Measurements from ENCODE around the gene CAPN15. TPM values are rescaled to one million over a fixed set of nuclear protein-coding genes. Genes with fewer than 3 reads are reported as not detected.

The CAPN15 gene
- total RNA-seq, 2 donors from 2014 or later = 61.1 to 117 TPM

DNA sequence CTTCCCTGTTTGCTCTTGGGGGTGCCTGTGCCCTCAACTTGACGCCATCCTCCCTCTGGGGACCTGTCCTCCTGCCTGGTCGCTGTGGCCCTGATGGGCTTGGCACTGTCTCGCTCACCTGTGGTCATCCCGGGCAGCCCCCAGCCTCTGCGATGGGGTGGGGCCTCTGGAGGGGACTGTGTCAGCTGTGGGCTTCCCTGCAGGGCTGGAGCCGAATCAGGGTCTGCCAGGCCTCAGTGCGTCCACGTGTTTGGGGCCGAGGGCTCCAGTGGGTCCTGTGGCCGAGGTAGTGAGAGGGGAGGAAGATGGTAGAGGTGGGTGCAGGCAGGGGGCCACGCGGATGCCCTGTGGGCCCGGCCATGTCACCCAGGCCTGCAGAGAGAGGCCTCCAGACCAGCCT lies 50.3 kb downstream of the CAPN15 start:
- Mint-ChIP-seq H3K27ac (no peak overlapping the region), H3K9me3 (no peaks in the 10 kb centered on the region), H3K27me3 (no peaks in the 10 kb centered on the region), H3K4me3 (no peak overlapping the region), H3K36me3 (ENCODE audit: low read depth) (no peaks in the 10 kb centered on the region), H3K4me1 (no peaks in the 10 kb centered on the region)
- ATAC-seq (replicated peaks) = no peak

DNA sequence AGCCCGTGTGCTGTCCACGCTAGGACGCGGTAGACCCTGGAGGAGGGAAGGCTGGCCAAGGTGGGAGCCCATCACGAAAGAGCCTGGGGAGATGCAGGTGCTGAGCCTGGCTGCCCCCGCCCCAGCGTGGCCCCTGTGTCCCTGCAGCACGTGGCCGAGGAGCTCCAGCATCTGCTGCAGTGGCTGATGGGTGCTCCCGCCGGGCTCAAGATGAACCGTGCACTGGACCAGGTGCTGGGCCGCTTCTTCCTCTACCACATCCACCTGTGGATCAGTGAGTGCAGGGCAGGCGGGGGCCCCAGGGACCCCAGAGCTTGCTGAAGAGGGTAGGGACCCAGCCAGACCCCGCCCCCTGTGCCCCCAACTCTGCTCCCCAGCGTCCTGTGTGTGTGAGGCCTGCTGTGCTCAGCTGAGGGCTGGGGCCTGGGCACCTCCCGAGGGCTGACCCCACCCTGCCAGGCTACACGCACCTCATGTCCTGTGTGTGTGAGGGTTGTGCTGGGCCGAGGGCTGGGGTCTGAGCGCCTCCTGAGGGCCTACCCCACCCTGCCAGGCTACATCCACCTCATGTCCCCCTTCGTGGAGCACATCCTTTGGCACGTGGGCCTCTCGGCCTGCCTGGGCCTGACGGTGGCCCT lies 50.8 kb downstream of the CAPN15 start:
- H3K27ac Mint-ChIP-seq = no peak overlapping the region
- no peaks in the 10 kb centered on the region for H3K36me3 Mint-ChIP-seq (ENCODE audit: low read depth)
- H3K4me3 Mint-ChIP-seq = no peak overlapping the region
- no peaks in the 10 kb centered on the region for H3K27me3 Mint-ChIP-seq
- H3K9me3 Mint-ChIP-seq = no peaks in the 10 kb centered on the region
- no peak for ATAC-seq (replicated peaks)
- H3K4me1 Mint-ChIP-seq = no peaks in the 10 kb centered on the region

DNA sequence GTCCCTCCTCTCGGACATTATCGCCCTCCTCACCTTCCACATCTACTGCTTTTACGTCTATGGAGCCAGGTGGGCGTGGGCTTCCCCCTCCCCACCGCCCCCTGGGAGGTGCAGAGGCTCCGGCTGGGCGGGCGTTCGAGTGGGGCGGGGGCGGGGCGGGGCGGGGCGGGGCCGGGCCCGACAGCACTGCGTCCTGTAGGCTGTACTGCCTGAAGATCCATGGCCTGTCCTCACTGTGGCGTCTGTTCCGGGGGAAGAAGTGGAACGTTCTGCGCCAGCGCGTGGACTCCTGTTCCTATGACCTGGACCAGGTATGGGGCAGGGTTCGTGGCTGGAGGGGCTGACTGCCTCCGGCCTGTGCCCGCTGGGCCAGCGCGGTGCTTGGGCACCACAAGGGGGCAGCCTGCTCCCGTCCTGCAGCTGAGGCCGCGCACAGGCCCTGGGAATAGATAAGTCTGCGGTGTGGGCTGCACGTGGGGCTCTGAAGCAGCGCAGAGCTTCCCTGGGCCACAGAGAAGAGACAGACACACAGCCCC lies 51.4 kb downstream of the CAPN15 start:
- Mint-ChIP-seq H3K27me3 (no peaks in the 10 kb centered on the region), H3K9me3 (no peaks in the 10 kb centered on the region), H3K36me3 (ENCODE audit: low read depth) (no peaks in the 10 kb centered on the region), H3K4me1 (no peaks in the 10 kb centered on the region), H3K27ac (no peak overlapping the region), H3K4me3 (no peak overlapping the region)
- ATAC-seq (replicated peaks) = peak; percentile 96

DNA sequence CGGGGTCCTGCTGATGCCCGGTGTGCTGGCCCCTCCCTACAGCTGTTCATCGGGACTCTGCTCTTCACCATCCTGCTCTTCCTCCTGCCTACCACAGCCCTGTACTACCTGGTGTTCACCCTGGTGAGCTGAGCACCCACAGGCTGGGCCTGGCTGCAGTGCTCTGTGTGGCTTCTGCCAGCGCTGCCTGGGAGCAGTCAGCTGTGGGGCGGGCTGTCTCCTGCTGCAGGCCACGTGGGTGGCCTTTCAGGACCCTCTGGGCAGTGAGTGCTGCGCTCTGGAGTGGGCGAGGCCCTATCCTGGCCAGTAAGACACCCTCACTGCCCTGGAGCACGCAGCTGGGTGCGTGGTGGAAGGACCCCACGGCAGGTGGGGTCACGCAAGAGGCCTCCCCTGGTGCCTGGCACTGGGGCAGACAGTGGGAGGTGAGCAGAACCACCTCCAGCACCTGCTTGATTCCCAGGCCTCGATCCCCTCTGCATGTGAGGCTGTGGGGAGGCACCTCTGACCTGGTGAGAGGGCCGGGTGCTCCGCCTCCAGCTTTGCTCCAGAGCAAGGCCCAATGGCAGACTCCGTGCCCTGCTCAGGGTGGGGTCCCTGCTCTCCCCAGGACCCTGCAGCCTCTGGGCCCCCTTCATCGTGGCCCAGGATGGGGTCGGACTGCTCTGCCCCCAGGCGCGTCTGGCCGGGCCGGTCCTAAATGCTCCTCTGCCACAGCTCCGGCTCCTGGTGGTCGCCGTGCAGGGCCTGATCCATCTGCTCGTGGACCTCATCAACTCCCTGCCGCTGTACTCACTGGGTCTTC lies 52.8 kb downstream of the CAPN15 start:
- H3K9me3 Mint-ChIP-seq = no peaks in the 10 kb centered on the region
- H3K4me1 Mint-ChIP-seq = no peaks in the 10 kb centered on the region
- H3K36me3 Mint-ChIP-seq (ENCODE audit: low read depth) = no peaks in the 10 kb centered on the region
- H3K27ac Mint-ChIP-seq = no peak overlapping the region
- H3K4me3 Mint-ChIP-seq = no peak overlapping the region
- no peak for ATAC-seq (replicated peaks)
- no peaks in the 10 kb centered on the region for H3K27me3 Mint-ChIP-seq

DNA sequence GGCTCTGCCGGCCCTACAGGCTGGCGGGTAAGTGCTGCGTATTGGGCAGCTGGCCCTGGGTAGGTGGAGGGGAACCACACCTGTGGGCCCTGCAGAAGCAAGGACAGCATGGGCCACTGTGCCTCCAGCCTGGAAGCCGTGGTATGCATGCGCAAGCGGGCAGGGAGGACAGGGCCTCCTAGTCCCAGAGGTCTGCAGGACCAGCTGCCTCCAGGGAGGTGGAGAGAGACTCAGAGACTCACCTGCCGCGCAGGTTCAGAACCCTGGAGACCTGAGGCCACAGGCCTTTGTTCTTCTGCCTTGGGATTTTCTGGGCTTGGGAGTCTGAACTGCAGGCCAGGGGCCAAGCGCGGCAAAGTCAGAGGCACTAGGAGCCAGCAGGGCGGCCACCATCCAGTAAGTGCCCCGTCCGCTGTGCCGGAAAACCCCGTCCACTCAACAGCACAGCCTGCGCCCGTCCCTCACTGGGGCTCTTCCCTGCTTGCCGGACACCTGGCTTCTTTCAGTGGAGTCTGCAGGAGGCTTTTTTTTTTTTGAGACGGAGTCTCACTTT lies 53.5 kb downstream of the CAPN15 start:
- no peak overlapping the region for H3K27ac Mint-ChIP-seq
- no peak for ATAC-seq (replicated peaks)
- H3K4me1 Mint-ChIP-seq = no peaks in the 10 kb centered on the region
- no peaks in the 10 kb centered on the region for H3K27me3 Mint-ChIP-seq
- H3K9me3 Mint-ChIP-seq = no peaks in the 10 kb centered on the region
- no peak overlapping the region for H3K4me3 Mint-ChIP-seq
- H3K36me3 Mint-ChIP-seq (ENCODE audit: low read depth) = no peaks in the 10 kb centered on the region

DNA sequence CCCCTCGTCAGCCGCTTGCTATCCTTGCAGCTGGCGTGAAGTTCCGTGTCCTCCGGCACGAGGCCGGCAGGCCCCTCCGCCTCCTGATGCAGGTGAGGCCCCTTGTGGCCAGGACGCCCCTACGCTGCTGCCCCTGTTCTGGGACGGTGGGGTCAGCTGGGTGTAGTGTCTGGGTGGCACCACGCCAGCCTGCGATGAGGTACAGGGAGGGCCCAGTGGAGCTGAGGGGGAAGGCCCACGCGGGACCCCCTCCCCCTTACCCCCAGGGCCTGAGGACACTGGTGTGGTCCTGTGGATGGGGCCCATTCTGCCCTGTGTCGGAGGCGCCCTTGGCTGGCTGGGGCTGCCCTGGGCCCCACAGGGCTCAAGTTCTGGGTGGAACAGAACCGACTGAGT lies 54.7 kb downstream of the CAPN15 start:
- Mint-ChIP-seq H3K27me3 (no peaks in the 10 kb centered on the region), H3K36me3 (ENCODE audit: low read depth) (peaks cover under 1% of the 10 kb centered on the region), H3K4me3 (no peak overlapping the region), H3K4me1 (no peaks in the 10 kb centered on the region), H3K9me3 (no peaks in the 10 kb centered on the region), H3K27ac (no peak overlapping the region)
- ATAC-seq (replicated peaks) = no peak

DNA sequence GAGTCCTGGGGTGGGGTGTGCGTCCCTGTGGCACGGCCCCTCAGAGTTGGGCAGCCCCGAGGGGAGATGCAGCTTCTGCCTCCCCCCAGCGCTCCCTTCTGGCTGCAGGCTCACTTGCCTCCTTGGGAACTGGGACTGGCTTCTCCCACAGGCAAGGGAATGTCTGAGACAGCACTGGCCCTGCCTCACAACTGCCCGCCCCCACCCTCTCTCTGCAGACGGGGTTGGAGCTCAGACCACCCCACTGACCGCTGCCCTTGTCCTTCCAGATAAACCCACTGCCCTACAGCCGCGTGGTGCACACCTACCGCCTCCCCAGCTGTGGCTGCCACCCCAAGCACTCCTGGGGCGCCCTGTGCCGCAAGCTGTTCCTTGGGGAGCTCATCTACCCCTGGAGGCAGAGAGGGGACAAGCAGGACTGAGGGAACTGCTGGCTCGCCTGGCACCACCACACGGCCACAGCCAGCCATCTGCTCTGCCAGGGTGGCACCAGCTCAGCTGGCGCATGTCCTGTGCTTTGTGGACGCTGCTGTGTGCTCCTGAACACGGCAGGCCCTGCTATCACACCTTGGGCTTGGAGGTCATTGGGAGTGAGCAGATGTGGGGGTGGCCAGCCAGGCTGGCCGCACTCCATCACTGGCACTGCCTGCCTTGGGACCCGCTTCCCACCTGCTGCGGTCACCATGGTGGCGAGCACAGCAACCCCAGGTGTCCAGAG lies 55.3 kb downstream of the CAPN15 start:
- no peaks in the 10 kb centered on the region for H3K27me3 Mint-ChIP-seq
- H3K27ac Mint-ChIP-seq = no peak overlapping the region
- H3K4me3 Mint-ChIP-seq = no peak overlapping the region
- no peak for ATAC-seq (replicated peaks)
- peaks cover 6% of the 10 kb centered on the region for H3K36me3 Mint-ChIP-seq (ENCODE audit: low read depth)
- no peaks in the 10 kb centered on the region for H3K9me3 Mint-ChIP-seq
- H3K4me1 Mint-ChIP-seq = no peaks in the 10 kb centered on the region

DNA sequence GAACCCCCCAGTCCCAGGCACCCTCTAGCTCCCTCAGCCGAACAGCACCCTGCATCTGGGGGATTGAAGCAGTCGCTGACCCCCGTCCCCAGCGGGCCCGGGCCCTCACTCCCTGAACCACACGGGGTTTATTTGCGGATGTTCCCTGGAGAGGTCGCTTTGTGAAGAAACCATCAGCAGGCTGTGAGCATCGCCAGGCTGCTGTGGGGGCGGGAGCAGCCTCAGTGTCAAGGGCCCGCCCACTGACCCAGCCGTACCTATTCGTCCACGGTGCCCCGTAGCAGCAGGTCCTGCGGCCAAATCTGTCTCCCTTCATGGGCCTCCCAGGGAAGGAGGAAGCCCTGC lies 55.9 kb downstream of the CAPN15 start:
- peaks cover 13% of the 10 kb centered on the region for H3K36me3 Mint-ChIP-seq (ENCODE audit: low read depth)
- H3K9me3 Mint-ChIP-seq = no peaks in the 10 kb centered on the region
- no peak overlapping the region for H3K27ac Mint-ChIP-seq
- H3K27me3 Mint-ChIP-seq = no peaks in the 10 kb centered on the region
- no peak overlapping the region for H3K4me3 Mint-ChIP-seq
- ATAC-seq (replicated peaks) = no peak
- no peaks in the 10 kb centered on the region for H3K4me1 Mint-ChIP-seq

DNA sequence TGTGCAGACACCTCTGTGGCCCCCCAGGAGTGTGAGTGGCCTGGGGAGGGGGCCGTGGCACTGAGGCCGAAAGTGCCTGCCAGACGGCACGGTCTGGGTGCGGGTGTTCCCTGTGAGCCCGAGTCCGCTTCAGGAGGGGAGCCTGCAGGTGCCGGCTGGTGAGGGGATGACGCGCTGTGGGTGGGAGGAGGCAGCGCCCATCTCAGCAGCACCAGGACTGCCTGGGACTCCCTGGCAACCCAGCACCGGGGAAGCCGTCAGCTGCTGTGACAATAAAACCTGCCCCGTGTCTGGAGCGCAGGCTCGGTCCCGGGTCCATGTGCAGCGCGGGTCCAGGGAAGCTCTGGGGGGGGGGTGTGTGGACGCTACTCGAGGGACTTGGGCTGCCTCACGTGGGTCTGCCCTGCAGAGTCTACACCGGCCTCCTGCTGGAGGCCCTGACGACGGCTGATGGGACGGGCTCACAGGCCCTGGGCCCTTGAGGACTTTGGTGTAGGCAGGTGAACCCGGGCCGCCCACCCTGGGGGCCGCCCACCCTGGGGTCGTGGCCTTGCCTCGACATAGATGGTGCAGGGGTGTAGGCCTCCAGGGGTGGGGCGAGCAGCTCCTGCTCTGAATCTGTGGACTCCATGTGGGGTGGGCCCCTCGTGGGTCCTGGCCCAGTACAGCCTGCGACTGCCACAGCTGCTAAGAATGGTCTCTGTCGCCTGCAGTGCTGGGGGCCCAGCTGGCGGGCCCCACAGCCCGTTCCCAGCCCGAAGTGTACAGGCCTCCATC lies 56.5 kb downstream of the CAPN15 start:
- ATAC-seq (replicated peaks) = no peak
- H3K36me3 Mint-ChIP-seq (ENCODE audit: low read depth) = peaks cover 16% of the 10 kb centered on the region
- H3K9me3 Mint-ChIP-seq = no peaks in the 10 kb centered on the region
- no peaks in the 10 kb centered on the region for H3K27me3 Mint-ChIP-seq
- H3K27ac Mint-ChIP-seq = no peak overlapping the region
- H3K4me1 Mint-ChIP-seq = no peaks in the 10 kb centered on the region
- no peak overlapping the region for H3K4me3 Mint-ChIP-seq

DNA sequence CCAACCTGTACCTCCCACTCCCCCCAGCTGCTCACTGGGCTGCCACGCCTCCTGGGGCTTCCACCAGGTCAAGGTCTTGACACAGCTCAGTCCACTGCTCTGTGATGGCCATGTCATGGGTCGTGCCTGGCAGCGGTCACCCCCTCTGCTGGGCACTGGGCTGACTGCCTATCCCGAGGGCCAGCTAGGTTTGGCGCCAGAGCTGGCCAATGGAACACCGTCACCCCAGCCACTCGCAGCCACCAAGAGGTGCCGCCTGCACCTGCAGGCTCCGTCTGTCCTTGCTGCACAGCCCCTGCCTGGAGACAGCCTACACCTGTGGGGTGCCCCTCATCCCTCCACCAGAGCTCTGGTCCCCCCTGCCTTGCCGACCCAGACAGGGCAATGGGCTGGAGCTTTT lies 57.8 kb downstream of the CAPN15 start:
- Mint-ChIP-seq H3K4me3 (no peak overlapping the region), H3K27me3 (no peaks in the 10 kb centered on the region), H3K4me1 (no peaks in the 10 kb centered on the region), H3K9me3 (no peaks in the 10 kb centered on the region), H3K36me3 (ENCODE audit: low read depth) (peaks cover 16% of the 10 kb centered on the region), H3K27ac (peak overlapping the region; percentile 30)
- ATAC-seq (replicated peaks) = no peak

DNA sequence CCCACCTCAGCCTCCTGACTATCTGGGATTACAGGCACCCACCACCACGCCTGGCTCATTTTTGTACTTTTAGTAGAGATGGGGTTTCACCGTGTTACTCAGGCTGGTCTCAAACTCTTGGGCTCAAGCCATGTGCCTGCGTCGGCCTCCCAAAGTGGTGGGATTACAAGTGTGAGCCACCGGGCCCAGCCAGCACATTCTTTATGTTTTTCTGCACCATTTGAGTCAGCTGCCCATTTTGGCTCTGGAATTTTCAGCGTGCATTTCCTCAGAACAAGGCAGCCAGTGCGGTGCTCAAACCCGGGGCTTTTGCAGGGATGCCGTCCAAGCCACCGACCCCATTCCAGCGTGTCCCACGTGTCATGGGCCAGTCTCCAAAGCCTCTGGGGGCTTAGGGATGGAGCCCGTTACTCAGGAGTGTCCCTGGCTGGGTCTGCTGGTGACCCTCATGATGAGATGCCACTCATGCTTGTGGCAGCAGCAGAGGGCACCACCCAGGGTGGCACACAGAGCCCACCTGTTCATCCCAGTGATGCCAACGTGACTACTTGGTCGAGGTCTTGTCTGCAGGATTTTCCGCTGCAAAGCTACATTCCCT lies 58.6 kb downstream of the CAPN15 start:
- Mint-ChIP-seq H3K27ac (peak overlapping the region; percentile 30), H3K4me3 (no peak overlapping the region), H3K36me3 (ENCODE audit: low read depth) (peaks cover 16% of the 10 kb centered on the region), H3K4me1 (peaks cover 7% of the 10 kb centered on the region), H3K27me3 (no peaks in the 10 kb centered on the region), H3K9me3 (no peaks in the 10 kb centered on the region)
- no peak for ATAC-seq (replicated peaks)

DNA sequence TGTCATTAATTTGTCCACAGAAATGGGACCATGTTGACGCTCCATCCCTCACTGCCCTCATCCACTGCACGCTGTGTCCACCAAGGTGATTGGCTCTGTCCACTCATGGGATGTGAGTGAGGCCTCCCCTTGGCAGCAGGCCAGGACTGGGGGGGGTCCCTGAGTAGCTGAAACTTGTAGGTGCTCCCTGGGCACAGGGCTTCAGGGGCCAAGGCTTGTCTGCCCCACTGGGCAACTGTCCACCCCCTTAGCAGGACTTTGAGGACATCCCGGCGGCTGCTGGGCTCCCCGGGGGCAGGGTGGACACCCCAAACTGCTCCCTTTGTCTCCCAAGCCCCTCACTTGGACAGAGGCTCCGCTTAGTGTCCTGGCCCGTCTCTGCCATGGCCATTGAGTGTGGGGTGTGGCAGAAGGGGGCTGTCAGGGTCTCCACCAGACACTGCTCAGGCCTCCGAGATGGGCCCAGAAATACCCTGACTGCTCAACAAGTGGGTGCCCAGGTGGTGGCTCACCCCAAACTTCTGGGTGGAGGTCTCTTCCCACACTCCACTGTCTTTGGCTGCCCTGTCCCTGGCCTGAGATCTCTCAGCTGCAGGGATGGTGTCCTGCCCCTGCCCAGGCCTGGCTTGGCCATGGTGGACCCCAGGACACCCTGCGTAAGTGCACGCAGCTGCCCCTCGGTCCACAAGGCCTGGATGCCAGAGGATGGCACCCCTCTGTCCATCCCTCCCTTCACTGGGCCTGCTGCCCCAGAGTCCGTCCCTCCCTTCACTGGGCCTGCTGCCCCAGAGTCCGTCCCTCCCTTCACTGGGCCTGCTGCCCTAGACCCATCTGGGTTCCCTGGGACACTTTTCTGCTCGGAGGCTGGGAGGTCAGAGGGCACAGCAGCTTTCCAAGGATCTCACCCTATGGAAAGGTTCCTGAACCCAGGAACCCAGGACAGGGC lies 59.4 kb downstream of the CAPN15 start:
- peak overlapping the region; percentile 81 for H3K4me3 Mint-ChIP-seq
- peak overlapping the region; percentile 90 for H3K27ac Mint-ChIP-seq
- H3K4me1 Mint-ChIP-seq = peaks cover 9% of the 10 kb centered on the region
- no peaks in the 10 kb centered on the region for H3K27me3 Mint-ChIP-seq
- no peak for ATAC-seq (replicated peaks)
- H3K36me3 Mint-ChIP-seq (ENCODE audit: low read depth) = peaks cover 16% of the 10 kb centered on the region
- H3K9me3 Mint-ChIP-seq = no peaks in the 10 kb centered on the region

DNA sequence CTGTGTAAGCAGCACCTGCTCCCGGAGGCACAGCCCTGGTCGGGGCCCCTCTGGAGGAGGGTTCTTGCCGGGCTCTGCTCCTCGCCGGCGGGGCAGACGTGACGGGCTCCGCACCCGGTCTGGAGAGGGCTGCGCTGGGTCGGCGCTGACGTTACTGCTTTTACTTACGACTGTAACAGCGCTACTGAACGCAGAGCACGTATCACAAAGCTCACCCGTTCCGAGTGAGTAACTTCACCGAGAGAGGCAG lies 61.1 kb downstream of the CAPN15 start:
- no peaks in the 10 kb centered on the region for H3K27me3 Mint-ChIP-seq
- peaks cover 16% of the 10 kb centered on the region for H3K36me3 Mint-ChIP-seq (ENCODE audit: low read depth)
- ATAC-seq (replicated peaks) = peak; percentile 24
- H3K4me3 Mint-ChIP-seq = peak overlapping the region; percentile 81
- no peaks in the 10 kb centered on the region for H3K9me3 Mint-ChIP-seq
- peak overlapping the region; percentile 90 for H3K27ac Mint-ChIP-seq
- peaks cover 16% of the 10 kb centered on the region for H3K4me1 Mint-ChIP-seq
